GM12801 (cell line): ENCODE measurements around the gene NXPH3.

Experiments
- CTCF ChIP-seq: IDR thresholded peaks from one replicate; pipeline ENCODE4 v1.5.1; 2011; ENCODE audit warnings: control low read depth; ENCODE audit not compliant: insufficient read length; ENCODE audit errors: extremely low read depth

NXPH3 gene

GRCh38 chr17:49576088-49576916 lies 631 bp downstream of the NXPH3 start:
- no peak for TF ChIP-seq CTCF

- TF ChIP-seq CTCF = no peak
These were observed 1.4 kb downstream of the NXPH3 start for GRCh38 chr17:49576917-49577649.

GRCh38 chr17:49577650-49577934 lies 1.9 kb downstream of the NXPH3 start:
- no peak for TF ChIP-seq CTCF

GRCh38 chr17:49577963-49578362 lies 2.3 kb downstream of the NXPH3 start:
- no peak for TF ChIP-seq CTCF

GRCh38 chr17:49578414-49578813 lies 2.7 kb downstream of the NXPH3 start:
- TF ChIP-seq CTCF = no peak

- no peak for TF ChIP-seq CTCF
These were observed 3.4 kb downstream of the NXPH3 start for GRCh38 chr17:49578952-49579500.

GRCh38 chr17:49579522-49579921 lies 3.9 kb downstream of the NXPH3 start:
- TF ChIP-seq CTCF = no peak
